Measurements from ENCODE around the gene KDM2A.
"Not testable (repeated sequence)": the region's sequence is repeated elsewhere in the genome, so short reads cannot be mapped to it uniquely, and the experiment has no call there.

The KDM2A gene

GRCh38 chr11:67168911-67169310 lies 49.8 kb downstream of the KDM2A start:
- not testable (repeated sequence) for DNase-seq (ENCODE audit: low read depth)

- DNase-seq (ENCODE audit: low read depth), result no peak
These were observed 55.2 kb downstream of the KDM2A start for GRCh38 chr11:67174311-67174710.

DNA sequence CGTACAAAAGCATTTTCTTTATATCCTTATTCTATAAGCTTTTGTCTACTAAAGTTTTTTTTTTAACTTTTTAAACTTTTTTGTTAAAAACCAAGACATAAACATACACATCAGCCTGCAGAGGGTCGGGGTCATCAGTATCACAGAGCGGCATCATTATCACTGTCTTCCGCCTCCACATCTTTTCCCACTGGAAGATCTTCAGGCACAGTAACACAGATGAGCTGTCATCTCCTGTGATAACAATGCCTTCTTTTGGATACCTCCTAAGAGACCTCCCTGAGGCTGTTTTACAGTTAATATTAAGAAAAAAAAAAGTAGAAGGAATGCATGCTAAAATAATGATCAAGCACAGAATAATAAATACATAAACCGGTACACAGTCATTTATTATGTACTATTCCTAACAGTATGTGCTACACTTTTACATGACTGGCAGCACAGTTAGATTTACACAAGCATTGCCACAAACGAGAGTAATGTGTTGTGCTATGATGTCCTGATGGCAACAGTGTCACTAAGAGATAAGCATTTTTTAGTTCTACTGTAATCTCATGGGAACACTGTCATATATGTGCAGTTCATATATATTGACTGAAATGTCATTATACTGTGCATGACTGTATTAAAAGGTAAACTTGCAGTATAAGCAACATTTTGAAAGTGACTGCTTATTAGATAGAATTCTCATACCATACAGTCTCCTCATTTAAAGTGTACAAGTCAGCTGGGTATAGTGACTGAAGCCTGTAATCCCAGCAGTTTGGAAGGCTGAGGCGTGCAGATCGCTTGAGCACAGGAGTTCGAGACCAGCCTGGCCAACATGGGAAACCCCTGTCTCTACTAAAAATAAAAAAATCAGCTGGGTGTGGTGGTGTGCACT lies 58.6 kb downstream of the KDM2A start:
- DNase-seq (ENCODE audit: low read depth), result no peak

- DNase-seq (ENCODE audit: low read depth), result no peak
These were observed 59.4 kb downstream of the KDM2A start for GRCh38 chr11:67178421-67178820.

GRCh38 chr11:67178878-67179277 lies 59.8 kb downstream of the KDM2A start:
- DNase-seq (ENCODE audit: low read depth), result no peak

DNA sequence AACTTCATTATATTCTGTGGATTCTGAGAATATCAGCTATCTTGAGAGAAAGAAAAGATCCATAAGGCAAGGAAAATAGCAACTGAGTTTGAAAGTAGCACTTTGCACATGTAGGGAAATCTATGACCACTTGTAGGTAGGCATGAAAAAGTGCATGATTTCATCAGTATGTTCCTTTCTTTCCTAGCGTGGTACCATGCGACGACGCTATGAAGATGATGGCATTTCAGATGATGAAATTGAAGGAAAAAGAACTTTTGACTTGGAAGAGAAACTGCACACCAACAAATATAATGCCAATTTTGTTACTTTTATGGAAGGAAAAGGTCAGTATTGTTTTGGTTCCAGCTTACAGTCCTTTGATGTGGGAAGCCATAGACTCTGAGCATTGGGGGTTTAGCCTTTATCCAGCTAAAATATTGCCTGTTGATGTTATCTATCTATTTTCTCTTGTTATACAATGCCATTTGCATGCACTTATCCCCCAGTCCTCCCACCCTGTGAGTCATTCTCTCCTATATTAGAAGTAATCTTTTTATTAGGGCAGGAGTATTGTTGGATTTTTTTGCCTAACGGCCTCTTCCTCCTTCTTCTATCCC lies 60.9 kb downstream of the KDM2A start:
- no peak for DNase-seq (ENCODE audit: low read depth)

DNA sequence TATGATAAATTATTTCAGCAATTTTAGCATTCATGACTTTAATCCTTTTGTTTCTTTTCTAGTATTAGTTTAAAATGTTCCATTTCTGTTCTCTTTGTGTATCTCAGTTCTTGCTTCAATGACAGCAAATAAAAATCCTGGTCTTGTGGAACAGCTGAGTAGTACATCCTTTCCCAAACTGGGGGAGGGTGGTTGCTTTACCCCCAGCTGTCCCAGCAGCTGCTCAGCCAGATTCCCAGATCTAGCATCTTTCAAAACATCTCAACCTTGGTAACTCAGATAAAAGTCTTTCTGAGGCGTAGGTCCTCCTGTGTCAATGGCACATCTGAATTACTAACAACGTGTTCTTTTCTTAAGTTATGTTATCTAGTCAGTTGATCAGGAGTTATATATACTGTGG lies 75.0 kb downstream of the KDM2A start:
- no peak for DNase-seq (ENCODE audit: low read depth)

DNA sequence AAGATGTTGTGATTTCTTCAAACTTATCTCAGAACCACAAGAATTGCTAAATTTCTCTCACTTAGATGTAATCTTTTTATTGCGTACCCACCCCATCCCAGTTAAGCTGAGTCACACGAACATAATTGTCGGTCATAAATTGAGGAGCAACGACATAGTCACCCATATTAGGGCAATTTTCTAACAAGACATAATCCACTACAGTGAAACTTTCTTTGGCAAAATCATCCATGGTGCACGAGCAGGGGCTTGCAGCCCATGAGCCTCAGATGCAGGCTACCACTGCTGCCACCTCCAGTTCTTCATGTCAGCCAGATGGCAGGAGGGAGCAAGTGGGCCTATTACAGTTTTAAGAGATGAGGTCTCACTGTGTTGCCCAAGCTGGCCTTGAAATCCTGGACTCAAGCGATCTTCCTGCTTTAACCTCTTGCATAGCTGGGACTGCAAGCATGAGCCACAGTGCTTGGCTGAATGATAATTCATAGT lies 77.0 kb downstream of the KDM2A start:
- no peak for DNase-seq (ENCODE audit: low read depth)

- no peak for DNase-seq (ENCODE audit: low read depth)
These were observed 78.5 kb downstream of the KDM2A start for GRCh38 chr11:67197606-67198005.

DNA sequence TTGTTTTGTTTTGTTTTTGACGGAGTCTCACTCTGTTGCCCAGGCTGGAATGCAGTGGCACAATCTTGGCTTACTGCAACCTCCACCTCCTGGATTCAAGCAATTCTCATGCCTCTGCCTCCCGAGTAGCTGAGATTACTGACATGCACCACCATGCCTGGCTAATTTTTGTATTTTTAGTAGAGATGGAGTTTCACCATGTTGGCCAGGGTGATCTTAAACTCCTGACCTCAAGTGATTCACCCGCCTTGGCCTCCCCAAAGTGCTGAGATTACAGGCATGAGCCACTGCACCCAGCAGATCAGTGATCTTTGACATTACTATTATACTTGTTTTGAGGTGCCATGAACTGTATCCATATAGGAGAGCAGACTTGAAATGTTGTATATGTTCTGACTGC lies 79.7 kb downstream of the KDM2A start:
- DNase-seq (ENCODE audit: low read depth), result not testable (repeated sequence)

- DNase-seq (ENCODE audit: low read depth), result no peak
These were observed 80.7 kb downstream of the KDM2A start for GRCh38 chr11:67199751-67200150.

DNA sequence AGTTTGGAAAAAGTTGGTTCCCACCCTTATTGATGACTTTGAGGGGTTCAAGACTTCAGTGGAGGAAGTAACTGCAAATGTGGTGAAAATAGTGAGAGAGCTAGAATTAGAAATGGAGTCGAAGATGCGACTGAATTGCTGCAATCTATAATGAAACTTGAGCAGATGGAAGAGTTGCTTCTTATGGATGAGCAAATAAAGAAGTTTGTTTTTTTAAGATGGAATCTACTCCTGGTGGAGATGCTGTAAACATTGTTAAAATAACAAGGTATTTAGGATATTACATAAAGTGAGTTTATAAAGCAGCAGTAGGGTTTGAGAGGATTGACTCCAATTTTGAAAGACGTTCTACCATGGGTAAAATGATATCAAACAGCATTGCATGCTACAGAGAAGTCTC lies 83.0 kb downstream of the KDM2A start:
- DNase-seq (ENCODE audit: low read depth), result no peak

DNA sequence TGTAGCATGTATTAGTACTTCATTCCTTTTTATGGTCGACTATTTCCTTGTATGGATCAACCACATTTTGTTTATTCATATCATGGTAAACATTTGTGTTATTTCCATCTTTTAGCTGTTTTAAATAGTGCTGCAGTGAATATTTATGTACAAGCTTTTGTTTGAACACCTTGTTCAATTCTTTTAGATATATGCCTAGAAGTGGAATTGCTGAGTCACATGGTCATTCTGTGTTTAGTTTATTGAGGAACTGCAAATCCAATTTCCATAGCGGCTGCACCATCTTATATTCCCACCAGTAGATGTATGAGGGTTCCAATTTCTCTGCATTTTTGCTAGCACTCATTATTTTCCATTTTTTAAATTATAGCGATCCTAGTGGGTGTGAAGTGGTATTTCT lies 85.8 kb downstream of the KDM2A start:
- DNase-seq (ENCODE audit: low read depth), result no peak

DNA sequence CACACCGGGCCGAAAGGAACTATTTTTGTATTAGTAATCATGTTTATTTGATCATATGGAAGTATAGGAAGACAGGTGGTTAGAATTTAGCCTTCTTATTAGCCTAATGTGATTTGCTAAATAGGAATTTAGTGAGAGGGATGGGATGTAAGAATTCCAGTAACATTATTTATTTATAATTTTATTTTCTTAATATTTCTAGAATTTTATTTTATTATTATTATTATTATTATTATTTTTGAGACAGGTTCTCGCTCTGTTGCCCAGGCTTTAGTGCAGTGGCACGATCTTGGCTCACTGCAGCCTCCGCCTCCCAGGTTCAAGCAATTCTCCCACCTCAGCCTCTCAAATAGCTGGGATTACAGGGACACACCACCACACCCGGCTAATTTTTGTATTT lies 90.2 kb downstream of the KDM2A start:
- not testable (repeated sequence) for DNase-seq (ENCODE audit: low read depth)

- no peak for DNase-seq (ENCODE audit: low read depth)
These were observed 92.8 kb downstream of the KDM2A start for GRCh38 chr11:67211656-67212436.

GRCh38 chr11:67213178-67213621 lies 94.1 kb downstream of the KDM2A start:
- DNase-seq (ENCODE audit: low read depth), result no peak

DNA sequence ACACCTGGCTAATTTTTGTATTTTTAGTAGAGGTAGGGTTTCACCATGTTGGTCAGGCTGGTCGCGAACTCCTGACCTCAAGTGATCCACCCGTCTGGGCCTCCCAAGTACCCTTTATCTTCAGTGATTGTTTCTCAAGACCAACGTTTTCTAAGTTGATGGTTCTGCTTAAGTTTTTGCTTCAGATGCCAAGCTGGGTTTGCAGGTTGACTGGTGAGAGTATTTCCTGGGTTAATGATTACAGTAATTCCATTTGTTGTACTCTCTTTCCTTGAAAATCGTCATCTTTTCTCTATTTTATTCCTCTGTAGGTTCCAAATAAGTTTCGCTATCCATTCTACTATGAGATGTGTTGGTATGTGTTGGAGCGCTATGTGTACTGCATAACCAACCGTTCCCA lies 108.7 kb downstream of the KDM2A start:
- no peak for DNase-seq (ENCODE audit: low read depth)

GRCh38 chr11:67230406-67230805 lies 111.3 kb downstream of the KDM2A start:
- DNase-seq (ENCODE audit: low read depth), result no peak

GRCh38 chr11:67230886-67231285 lies 111.8 kb downstream of the KDM2A start:
- no peak for DNase-seq (ENCODE audit: low read depth)

DNA sequence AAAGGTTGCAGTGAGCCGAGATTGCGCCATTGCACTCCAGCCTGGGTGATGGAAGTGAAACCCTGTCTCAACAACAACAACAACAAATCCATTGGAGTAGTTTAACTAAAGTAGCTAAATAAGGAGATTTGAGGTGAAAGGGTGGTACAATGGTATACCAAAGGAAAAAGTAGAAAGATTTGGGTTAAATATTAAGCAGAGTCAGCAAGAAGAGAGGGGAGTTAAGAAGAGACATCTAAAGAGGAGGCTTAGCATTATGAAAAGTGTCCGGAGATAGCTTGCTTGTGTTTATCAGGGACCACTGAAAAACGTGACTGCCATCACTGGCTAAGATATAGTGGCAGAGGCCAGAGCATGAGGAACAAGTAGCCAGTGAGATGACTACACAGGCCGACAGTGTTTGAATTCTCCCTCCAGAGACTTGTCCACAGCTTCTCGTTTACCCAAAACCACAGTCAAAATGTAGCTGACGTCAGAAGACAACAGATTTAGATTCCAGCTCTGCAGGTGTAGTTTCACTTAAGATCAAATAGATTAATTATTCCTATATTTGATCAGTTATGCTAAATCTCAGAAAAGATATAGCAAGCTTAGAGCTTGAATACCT lies 114.6 kb downstream of the KDM2A start:
- DNase-seq (ENCODE audit: low read depth), result no peak

- DNase-seq (ENCODE audit: low read depth), result not testable (repeated sequence)
These were observed 115.5 kb downstream of the KDM2A start for GRCh38 chr11:67234571-67234970.

DNA sequence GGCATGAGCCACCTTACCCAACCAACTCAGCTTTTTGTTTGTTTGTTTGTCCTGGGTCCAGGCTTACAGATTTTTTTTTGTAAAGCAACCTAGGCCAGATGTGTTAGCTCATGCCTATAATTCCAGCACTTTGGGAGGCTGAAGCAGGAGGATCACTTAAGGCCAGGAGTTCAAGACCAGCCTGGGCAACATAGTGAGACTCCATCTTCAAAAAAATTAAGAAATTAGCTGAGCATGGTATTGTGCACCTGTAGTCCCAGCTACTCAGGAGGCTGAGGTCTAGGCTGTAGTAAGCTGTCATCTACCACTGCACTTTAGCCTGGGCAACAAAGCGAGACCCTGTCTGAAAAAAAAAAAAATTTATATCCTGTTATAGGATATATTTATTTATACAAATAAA lies 118.5 kb downstream of the KDM2A start:
- DNase-seq (ENCODE audit: low read depth), result no peak
